ENCODE measurements around the gene RNF5. TPM values are rescaled to one million over a fixed set of nuclear protein-coding genes. Genes with fewer than 3 reads are reported as not detected.

The RNF5 gene
- total and polyA plus RNA-seq, 10 of the 15 experiments (the other 5 are each of a cell fraction or from before 2014, with no cell fraction given) = 31.4 to 114 (median 62.8) TPM

GRCh38 chr6:32192608-32193039, 14.4 kb downstream of the RNF5 start, which contains the start of gene GPSM3 (continued):
- TF ChIP-seq SRF (IDR thresholded peaks at IDR 0.05; ENCODE audit: low read depth in 2 of 2, low read length in 2 of 2) = no peak
- TF ChIP-seq RFX5 (IDR thresholded peaks at IDR 0.05; ENCODE audit: low read depth, low read length) = no peak
- TF ChIP-seq ZNF207 (IDR thresholded peaks at IDR 0.05; ENCODE audit: borderline replicate concordance) = no peak
- TF ChIP-seq, protein P1, sequence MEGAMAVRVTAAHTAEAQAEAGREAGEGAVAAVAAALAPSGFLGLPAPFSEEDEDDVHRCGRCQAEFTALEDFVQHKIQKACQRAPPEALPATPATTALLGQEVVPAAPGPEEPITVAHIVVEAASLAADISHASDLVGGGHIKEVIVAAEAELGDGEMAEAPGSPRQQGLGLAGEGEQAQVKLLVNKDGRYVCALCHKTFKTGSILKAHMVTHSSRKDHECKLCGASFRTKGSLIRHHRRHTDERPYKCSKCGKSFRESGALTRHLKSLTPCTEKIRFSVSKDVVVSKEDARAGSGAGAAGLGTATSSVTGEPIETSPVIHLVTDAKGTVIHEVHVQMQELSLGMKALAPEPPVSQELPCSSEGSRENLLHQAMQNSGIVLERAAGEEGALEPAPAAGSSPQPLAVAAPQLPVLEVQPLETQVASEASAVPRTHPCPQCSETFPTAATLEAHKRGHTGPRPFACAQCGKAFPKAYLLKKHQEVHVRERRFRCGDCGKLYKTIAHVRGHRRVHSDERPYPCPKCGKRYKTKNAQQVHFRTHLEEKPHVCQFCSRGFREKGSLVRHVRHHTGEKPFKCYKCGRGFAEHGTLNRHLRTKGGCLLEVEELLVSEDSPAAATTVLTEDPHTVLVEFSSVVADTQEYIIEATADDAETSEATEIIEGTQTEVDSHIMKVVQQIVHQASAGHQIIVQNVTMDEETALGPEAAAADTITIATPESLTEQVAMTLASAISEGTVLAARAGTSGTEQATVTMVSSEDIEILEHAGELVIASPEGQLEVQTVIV (IDR thresholded peaks at IDR 0.05; ENCODE audit: borderline replicate concordance, partially characterized antibody) = peak; percentile 39
- TF ChIP-seq ZNF622 (IDR thresholded peaks at IDR 0.05) = no peak
- TF ChIP-seq TCF3 (IDR thresholded peaks at IDR 0.05; ENCODE audit: borderline replicate concordance, insufficient read depth, low read depth, low read length) = no peak
- TF ChIP-seq ZNF384 (IDR thresholded peaks at IDR 0.05; ENCODE audit: borderline replicate concordance, low read depth, low read length) = no peak
- peak; percentile 65; the same call in 1 of the 2 replicates for TF ChIP-seq CBFB (IDR thresholded peaks at IDR 0.05; ENCODE audit: low read depth)
- TF ChIP-seq YY1 (IDR thresholded peaks at IDR 0.05; ENCODE audit: low read depth, low read length) = 0 out of 2 replicates have a peak, but pooled peaks have one; percentile 43
- TF ChIP-seq ATF7 (IDR thresholded peaks at IDR 0.05; ENCODE audit: low read depth) = no peak
- TF ChIP-seq YBX1 (IDR thresholded peaks at IDR 0.05) = no peak
- no peak for TF ChIP-seq BRCA1 (IDR thresholded peaks at IDR 0.05; ENCODE audit: low read depth, low read length)
- no peak for TF ChIP-seq TARDBP (IDR thresholded peaks at IDR 0.05; ENCODE audit: borderline replicate concordance)
- TF ChIP-seq MTA3 (IDR thresholded peaks at IDR 0.05; ENCODE audit: borderline replicate concordance, low read length) = no peak
- TF ChIP-seq PKNOX1 (IDR thresholded peaks at IDR 0.05) = no peak
- no peak for TF ChIP-seq HDAC6 (IDR thresholded peaks at IDR 0.05; ENCODE audit: unreplicated experiment)
- no peak; the same call in 1 of the 2 replicates for TF ChIP-seq MXI1 (IDR thresholded peaks at IDR 0.05; ENCODE audit: low read depth, low read length)
- no peak for TF ChIP-seq BMI1 (IDR thresholded peaks at IDR 0.05; ENCODE audit: borderline replicate concordance)
- no peak for TF ChIP-seq CREM (IDR thresholded peaks at IDR 0.05; ENCODE audit: low read depth)
- no peak for TF ChIP-seq CREB1 (IDR thresholded peaks at IDR 0.05; ENCODE audit: low read depth)
- TF ChIP-seq FOXK2 (IDR thresholded peaks at IDR 0.05) = peak; percentile 71
- no peak for TF ChIP-seq BCL3 (IDR thresholded peaks at IDR 0.05; ENCODE audit: borderline replicate concordance, insufficient read depth, low read depth, low read length, poor library complexity, severe bottlenecking)
- no peak for TF ChIP-seq NRF1 (conservative IDR thresholded peaks at IDR 0.05; ENCODE audit: low read depth, low read length)
- no peak for TF ChIP-seq USF2 (IDR thresholded peaks at IDR 0.05; ENCODE audit: borderline replicate concordance, low read depth, low read length)
- TF ChIP-seq EZH2 (IDR thresholded peaks at IDR 0.05; ENCODE audit: borderline replicate concordance, control insufficient read depth, low read depth, low read length) = no peak
- no peak for TF ChIP-seq MEF2A (IDR thresholded peaks at IDR 0.05; ENCODE audit: insufficient read depth, low read depth, low read length)
- TF ChIP-seq ESRRA (IDR thresholded peaks at IDR 0.05; ENCODE audit: low read length) = no peak

All from GM12878 (cell line).